Right lung (tissue), 5 donors: Measurements from ENCODE around the gene ERMAP. TPM values are rescaled to one million over a fixed set of nuclear protein-coding genes. Genes with fewer than 3 reads are reported as not detected.
A peak's percentile ranks its signal among the peaks of the same experiment; 100 is the strongest.
"Not testable (repeated sequence)": the region's sequence is repeated elsewhere in the genome, so short reads cannot be mapped to it uniquely, and the experiment has no call there.

Source experiments
- DNase-seq, 2 donors: peaks; one replicate each; pipeline ENCODE4 v3.0.0-alpha.2; 2013
- polyA plus RNA-seq, 5 donors: library from polyadenylated mRNA; unstranded; fragments of 120-200 nt; gene quantifications; one replicate each; pipeline versions ENCODE4 v1.2.1 to v1.2.3, GENCODE V29; 2013; ENCODE audit warnings: inconsistent platforms in 1 of 5, low replicate concordance in 1 of 5; ENCODE audit not compliant: insufficient read length in 5 of 5, insufficient read depth in 1 of 5

The ERMAP gene
- polyA plus RNA-seq, 5 donors: 24.0 to 30.8 (median 29.3) TPM

DNA sequence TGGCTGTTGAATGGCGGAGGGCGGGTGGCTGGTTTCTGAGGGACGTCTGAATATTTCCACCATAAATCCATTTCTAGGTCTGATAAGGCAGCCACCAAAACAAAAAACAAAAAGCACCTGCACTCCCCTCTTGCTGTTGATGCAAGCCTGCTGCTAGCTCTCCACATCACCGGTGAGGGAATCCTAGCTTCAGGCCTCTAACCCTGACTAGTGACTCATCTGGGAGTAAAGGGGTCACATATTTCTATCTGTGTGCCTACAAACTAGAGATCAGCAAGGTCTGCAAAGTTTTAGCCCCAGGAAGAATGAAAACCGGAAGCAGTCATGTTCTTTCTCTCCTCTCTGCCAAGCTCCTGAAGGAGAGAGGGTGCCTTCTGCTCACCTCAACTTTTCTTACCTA, 10.3 kb upstream of the ERMAP start:
- no peak for DNase-seq

DNA sequence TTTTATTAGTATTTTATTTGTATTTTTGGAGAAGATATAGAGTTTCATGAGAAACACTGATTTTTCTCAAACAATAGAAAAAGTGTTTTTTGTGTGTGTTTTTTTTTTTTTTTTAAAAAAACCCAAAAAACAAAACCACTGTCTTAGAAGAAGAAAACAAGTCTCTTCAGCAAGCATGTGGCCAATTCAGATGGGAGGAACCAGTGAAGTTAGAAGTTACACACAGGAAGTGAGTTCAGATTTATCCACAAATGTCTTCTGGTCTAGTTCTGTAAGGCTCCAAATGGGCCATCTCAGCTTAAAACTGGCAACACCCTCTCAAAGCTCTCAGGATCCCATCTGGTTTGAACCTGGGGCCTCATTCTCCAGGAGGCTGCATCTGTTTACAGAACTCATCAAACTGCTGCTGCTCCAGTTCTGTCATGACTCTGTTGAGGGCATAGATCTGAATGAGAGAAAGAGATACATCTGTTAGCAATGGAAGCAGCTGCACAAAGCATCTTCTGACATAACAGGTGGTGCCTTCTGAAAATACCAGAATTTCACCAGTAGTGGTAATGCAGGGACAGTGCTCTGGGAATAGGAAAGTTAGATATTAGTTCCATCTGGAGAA, 9.8 kb upstream of the ERMAP start:
- no peak for DNase-seq

DNA sequence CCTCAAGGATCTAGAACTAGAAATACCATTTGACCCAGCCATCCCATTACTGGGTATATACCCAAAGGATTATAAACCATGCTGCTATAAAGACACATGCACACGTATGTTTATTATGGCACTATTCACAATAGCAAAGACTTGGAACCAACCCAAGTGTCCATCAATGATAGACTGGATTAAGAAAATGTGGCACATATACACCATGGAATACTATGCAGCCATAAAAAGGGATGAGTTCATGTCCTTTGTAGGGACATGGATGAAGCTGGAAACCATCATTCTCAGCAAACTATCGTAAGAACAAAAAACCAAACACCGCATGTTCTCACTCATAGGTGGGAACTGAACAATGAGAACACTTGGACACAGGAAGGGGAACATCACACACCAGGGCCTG, 2.1 kb upstream of the ERMAP start:
- DNase-seq: not testable (repeated sequence)

DNA sequence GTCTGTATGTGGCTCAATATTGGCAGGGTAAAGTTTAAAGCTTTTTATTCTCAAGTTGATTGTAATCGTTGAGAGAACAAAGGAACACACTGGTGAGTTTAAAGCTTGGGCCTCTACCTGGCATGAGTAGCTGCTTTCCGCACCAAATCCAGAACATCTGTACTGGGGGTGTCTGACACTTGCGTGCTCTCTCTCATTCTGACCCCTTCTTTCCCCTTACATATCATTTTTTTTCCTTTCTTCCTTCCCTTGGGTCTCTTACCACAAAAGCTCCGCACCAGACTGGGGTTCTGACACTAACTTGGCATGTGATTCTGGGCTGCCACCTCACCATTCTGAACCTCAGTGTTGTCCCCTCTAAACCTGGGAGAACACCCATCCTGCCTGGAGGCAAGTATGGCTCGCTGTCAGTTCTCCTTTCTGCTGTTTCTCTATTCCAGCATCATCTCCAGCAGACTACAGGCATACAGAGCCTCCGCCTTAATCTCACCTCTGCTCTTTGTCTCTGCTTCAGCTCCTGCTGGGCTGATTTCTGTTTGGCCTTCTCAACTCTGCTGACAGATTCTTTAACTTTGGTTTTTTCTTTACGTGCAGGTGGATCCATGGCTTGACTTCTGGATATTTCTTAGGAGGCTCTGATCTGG, 859 bp upstream of the ERMAP start:
- DNase-seq: peak; percentile 22 to 23

DNA sequence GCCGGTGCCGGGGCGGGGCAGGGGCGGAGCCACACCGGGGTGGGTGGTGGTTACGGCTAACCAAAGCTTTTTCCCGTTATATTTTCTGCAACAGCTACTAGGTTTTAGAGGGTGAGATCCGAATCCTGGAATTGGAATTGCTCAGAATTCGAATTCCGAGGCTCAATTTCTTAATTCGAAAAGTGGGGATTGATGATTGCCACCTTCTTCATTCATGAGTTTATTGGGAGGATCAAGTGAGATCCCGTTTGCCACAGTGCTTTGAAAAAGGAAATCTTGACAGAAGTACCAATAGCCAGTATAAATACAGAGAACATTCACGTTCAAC, 482 bp downstream of the ERMAP start:
- DNase-seq: no peak

DNA sequence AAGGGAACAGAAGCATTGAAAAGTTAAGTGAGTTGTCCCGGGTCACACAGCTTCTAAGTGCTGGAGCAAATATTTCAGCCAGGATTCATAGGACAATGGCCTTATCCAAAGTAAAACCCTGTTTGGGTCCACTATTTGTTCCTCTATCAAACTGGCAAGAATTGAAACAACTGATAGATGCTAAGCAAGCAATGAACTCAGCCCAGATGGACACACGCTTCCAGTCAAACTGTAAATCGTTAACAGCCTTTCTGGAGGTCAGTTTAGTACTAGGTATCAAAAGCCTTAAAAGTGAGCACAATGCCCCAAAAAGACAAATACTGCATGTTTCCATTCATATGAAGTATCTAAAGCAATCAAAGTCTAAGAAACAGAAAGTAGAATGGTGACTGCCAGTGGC, 1.1 kb downstream of the ERMAP start:
- DNase-seq: no peak

DNA sequence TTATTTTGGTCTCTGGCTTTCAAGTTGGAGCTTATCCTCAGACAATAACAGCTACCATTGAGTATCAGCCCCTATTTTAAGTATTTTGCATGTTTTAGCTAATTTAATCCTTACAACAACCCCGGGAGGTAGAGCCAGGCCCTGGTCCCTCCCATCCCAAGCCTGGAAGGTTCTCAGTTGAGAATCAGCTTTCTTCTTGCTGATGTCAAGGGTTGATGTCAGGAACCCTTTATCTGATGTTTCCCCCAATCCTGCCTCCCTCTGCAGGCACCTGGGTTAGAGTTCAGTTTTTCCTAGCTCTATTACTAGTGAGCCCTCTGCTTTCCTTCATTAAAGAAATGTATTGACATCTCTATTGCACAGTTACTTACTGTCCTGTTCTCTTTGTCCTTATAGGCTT, 3.9 kb downstream of the ERMAP start:
- no peak for DNase-seq

DNA sequence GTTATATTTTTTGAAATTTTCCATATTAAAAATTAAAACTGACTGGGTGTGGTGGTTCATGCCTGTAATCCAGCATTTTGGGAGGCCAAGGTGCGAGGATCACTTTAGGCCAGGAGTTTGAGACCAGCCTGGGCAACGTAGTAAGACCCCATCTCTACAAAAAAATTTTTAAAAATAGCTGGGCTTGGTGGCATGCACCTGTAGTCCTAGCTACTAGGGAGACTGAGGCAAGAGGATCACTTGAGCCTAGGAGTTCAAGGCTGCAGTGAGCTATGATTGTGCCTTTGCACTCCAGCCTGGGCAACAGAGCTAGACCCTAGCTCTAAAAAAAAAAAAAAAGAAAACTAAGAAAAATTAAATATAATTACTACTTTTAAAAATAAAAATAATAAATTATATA, 4.8 kb downstream of the ERMAP start:
- no peak for DNase-seq

DNA sequence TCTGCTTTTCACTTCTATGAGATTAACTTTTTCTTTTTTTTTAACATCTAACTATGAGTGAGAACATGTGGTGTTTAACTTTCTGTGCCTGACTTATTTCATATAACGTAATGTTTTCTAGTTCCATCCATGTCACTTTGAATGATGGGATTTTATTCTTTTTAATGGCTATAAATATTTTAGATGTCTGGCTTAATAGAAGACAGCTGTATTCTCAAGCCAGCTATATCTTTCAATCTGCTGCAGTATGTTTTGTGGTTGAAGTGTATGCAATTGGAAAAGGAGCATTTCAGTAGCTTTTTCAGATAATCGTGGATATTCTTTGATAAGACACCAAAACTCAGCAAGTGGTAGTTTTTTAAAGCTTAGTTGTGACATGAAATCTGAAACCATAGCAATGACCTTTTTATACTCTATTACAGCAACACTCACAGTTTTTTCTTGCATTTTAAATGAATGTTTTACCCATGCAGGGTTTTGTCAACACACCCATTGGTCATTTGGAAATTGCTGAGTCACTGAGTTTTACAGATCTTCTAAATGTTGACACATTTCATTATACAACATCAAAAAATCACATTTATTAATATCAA, 6.0 kb downstream of the ERMAP start:
- DNase-seq: no peak

DNA sequence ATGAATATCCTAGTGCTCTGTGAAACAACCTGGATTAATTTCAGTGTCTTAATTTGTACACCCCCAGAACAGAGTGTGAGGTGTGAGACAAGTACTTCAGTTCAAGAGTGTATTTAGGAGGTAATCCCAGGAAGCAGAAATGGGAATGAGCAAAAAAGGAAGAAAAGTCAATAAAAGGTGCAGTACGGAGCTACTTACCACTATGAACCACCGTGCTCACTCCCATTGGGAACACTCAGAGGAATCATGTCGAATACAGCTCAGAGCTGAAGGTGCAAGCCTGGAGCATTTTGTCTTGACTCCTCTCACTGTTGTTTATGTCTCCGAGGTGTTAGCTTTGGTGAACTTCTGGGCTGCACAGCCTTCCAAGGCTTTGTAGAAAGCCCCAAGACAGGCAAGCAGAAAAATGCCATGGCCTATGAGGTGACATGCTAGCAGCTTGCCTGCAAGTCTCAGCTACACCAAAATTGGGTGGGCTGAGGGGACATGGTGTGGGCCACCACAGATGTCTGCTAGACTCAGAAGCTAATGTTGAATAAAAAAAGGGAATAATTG, 7.6 kb downstream of the ERMAP start:
- no peak for DNase-seq

DNA sequence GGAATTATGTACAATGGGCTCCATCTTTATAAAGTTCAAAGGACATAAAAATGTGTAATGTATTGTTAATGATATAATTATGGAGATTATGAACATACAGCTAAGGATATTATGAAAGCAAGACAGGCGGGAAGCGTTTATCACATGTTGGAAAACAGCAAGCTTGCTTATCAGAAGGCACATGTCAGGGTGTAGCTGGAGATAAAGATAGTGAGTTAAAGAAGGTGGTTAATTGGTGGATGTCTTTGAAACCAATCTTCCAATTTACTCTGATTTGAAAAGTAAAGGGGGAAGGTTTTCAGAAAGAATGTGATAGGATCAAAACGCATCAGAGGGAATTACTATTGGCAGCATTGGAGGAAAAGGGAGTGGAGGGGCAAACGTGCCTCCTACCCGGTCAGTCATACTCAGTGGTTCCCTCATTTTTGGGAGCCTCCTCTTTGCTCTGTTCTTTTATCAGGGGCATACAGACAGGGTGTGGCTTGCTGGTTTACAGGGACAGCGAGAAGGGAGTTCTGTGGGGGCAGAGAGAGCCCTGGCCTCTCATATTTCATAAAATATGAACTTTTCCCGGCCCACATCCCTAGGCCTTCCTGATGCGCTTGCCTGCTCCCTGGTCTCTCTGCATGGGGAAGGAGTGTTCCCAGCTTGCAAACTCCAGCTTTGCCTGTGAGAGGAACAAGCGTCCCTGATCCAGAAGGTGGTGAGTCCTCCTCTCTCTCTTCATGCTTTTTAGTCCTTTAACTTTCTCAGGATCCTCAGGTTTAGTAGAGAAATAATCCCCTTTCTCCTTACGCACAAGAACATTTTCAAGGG, 8.3 kb downstream of the ERMAP start:
- DNase-seq: no peak

DNA sequence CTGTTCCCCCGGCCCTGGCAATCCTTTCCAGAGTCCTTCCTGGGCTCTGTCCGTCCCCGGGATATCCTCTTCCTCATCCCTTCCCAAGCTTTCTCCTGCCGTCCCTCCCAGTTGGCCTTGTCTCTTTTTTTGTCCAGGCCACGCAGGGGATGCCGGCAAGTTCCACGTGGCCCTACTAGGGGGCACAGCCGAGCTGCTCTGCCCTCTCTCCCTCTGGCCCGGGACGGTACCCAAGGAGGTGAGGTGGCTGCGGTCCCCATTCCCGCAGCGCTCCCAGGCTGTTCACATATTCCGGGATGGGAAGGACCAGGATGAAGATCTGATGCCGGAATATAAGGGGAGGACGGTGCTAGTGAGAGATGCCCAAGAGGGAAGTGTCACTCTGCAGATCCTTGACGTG, 13.7 kb downstream of the ERMAP start:
- no peak for DNase-seq

DNA sequence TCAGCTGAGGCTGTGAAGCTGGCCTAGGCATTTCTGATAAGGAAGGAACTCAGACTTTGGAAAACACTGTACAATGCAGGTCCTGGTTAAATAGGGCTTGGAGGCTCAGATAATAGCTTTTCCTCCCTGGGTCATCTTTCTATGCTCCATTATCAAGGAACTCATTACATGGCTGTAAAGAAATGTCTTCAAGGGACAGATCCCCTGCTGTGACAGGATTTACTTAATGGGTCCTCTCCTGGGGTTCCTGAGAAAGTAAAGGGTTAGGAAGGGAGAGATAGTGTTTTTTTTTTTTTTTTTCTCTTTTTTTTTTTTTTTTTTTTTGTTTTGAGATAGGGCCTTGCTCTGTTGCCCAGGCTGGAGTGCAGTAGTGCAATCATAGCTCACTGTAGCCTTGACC, 14.4 kb downstream of the ERMAP start:
- DNase-seq: no peak

DNA sequence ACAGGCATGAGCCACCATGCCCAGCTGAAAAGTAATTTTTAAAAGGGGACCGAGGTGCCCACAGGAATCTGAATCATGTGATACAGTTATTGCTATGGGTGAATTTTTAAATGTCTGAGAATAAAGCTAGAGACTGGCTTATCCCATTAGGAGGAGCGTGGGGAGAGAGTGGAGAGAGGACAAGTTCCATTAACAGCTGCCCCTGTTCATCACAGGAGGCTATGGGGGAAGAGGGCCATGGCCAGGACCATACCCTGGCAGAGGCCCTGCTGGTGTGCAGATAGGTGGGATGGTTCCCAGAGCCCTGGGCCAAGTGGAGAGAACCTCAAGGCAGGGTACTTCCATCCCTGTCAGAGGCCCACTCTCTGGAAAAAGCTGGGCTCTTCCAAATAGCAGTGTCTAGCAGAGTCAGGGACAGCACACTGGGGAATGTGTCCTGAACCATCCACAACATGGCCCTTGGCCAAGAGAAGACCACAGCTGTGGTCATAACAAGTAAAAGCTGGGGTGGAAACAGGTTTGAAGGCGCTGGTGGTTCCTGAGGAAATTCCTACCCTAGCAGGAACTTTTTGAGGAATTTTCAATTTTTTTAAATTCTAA, 15.8 kb downstream of the ERMAP start:
- DNase-seq: no peak

DNA sequence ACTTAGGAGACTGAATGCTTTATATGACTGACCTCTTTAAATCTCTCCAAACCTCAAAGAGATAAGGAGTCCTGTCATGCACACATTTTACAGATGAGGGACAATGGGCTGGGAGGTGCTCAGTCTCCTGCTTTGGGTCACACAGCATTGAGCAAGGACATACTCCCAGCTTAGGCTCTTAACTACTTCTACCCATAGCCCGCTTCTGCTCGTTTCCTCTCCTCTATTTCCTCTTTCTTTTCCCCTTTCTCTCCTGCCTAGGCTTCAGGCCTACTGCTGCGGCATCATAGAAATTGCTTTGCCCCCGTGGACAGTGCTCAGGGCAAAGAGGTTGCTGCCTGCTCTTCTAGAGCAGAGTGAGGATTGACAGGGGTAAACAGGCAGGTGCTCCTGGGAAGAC, 17.1 kb downstream of the ERMAP start:
- no peak for DNase-seq

DNA sequence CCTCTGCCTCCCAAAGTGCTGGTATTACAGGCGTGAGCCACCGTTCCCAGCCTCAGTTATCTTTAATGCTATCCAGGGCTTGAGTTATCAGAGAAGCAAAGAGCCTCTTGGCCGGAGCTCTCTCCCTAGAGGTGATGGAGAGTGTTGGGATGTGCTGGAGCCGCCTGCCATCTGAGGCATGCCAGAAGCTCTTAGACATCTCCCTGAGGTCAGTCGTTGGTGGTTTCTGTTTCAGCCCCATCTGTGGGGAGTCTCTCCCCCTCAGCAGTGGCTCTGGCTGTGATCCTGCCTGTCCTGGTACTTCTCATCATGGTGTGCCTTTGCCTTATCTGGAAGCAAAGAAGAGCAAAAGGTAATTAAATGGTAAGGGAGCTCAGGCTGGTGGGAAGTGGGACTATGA, 17.9 kb downstream of the ERMAP start:
- no peak for DNase-seq

DNA sequence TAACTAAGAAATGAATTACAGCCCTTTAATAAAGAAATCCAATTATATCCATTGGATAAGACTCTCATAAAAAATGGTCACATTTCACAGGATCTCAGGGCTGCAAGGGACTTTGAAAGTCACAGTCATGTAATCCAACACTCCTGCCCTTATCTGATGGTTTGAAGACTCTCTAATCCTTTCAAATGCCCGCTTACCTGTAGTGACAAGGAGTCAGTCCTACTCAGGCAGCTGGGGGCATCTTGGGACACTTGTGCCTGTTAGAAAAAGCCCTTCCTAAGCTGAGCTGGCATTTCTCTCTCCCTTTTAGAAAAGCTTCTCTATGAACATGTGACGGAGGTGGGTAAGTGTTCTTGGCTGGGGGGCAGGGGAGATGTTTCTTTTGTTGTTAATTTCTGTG, 18.5 kb downstream of the ERMAP start:
- peak in 1 of 2 donors; percentile 12 for DNase-seq

DNA sequence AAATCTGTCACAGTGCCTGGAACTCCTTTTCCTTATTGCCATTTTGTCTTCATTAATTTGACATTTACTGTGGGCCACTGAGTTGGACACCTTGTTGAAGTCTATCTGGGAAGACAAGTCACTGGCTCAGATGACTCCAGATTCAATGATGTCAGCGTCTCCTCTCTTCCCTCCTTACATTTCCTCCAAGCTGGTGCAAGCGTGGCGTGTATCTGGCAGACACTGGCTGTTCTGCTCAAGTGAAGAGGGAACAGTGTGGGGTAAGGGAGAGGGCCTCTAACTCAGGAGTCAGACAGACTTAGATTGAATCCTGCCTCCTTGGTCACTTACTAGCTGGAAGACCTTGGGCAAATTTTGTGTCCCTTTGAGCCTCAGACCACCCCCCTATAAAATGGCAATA, 20.8 kb downstream of the ERMAP start:
- DNase-seq: no peak

DNA sequence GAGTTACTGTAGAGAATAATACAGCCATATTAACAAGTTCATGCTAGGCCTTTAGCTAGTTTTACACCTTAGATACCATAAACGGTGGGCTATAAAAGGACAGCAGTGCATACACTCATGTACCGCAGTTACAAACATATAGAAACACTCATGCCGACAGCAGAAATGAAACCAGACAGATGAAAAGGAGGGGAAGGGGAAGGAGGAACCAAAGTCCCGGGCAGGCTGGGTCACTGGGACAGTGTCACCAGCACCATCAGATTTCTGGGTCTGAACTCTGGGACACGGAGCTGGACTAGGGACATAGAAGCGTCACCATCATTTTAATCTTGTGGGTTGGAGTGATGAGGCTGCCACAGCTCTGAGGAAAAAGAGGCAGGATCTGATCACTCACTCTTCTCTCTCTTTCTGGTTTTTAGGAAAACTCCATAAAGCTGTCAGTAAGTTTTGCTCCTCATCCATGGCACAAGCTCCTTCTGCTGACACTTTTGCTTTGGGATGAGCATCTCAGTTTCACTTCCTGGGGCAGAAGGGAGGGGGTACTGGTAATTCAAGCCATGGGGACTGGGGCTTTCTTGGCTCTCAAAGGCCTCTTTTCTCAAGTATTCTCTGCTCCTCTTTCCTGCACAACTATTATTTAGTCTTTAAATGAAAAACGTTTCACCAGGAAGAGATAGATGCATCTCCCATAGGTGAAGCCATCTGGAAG, 21.7 kb downstream of the ERMAP start:
- DNase-seq: no peak

DNA sequence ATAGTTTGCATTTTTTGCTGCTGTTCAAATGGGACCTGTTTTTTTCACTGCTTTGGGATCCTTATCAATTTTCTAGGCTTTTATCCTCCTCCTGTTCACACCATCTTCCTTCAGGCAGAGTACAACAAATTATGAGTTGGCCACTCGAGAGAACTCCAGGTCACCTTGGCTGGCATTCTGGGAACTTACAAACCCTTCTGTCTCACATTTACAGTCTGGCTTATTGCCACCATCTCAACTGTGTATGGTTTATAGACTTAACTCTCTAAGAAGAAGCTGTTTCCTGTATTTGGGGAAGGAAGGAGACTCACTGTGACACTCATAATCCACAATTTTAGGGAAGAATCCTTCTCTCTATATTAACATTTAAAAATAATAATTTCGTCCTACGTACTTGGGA, 24.1 kb downstream of the ERMAP start:
- DNase-seq: no peak

DNA sequence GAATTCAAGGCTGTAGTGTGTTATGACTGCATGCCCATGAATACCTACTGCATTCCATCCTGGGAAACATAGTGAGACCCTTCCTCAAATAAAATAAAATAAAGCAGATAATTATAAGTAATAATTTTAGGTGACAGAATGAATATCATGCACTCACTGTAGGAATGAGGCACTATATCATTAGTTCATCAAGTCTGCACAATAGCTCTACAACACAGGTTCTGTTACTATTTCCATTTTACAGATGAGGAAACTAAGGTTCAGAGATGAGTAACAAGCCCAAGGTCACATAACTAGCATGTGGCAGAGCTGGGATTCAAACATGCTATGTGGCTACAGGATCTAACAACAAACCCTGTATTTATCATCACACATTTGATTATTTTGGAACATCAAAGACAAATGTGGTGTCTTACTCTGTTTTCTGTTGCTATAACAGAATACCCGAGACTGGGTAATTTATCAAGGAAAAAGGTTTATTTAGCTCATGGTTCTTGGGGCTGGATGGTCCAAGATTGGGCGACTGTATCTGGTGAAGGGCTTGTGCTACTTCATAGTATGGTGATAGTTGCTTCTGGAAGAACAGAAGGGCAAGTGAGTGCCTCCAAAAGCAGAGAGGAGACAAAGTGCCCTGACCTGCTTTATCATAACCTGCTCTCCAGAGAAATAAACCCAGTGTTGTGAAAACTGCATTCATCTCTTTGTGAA, 24.7 kb downstream of the ERMAP start:
- no peak for DNase-seq
